Neural cell (in vitro differentiated cells): ENCODE results near the gene DHRS1.

Source experiments
- CTCF ChIP-seq: fragments of 450-650 bp; IDR thresholded peaks from 2 replicates; pipeline ENCODE4 v1.5.1; 2014; ENCODE audit warnings: antibody characterized with exemption, mild to moderate bottlenecking, moderate library complexity; ENCODE audit not compliant: poor library complexity, severe bottlenecking
- EZH2 ChIP-seq: fragments of 200-600, 300-800 bp; shearing (Covaris generic), sonication (generic); IDR thresholded peaks from 2 replicates; pipeline ENCODE4 v1.6.1; 2014; ENCODE audit warnings: antibody characterized with exemption, low read length, borderline replicate concordance, mild to moderate bottlenecking; ENCODE audit not compliant: insufficient read depth, poor library complexity, severe bottlenecking
- POLR2AphosphoS5 ChIP-seq: IDR thresholded peaks from 2 replicates; pipeline ENCODE4 v1.6.1; 2012
- SMC3 ChIP-seq: fragments of 450-650 bp; conservative IDR thresholded peaks from 2 replicates; pipeline ENCODE4 v1.6.1; 2014; ENCODE audit warnings: antibody characterized with exemption, mild to moderate bottlenecking, moderate library complexity; ENCODE audit not compliant: poor library complexity

GRCh38 chr14:24334431-24335291 is 35.1 kb upstream of the DHRS1 start, which contains the start of gene ADCY4:
- TF ChIP-seq EZH2 (peak; percentile 57), SMC3 (no peak), CTCF (no peak), POLR2AphosphoS5 (no peak)
